Daoy (cell line): ENCODE results near the gene RFC2. TPM values are rescaled to one million over a fixed set of nuclear protein-coding genes. Genes with fewer than 3 reads are reported as not detected.
"Not testable (repeated sequence)": the region's sequence is repeated elsewhere in the genome, so short reads cannot be mapped to it uniquely, and the experiment has no call there.

Source experiments
- DNase-seq: peaks from one replicate; pipeline ENCODE4 v3.0.0-alpha.2; 2015; ENCODE audit warnings: low read depth
- total RNA-seq: library from RNA; depleted of rRNA; stranded (reverse); fragments of >200 nt; shearing (Covaris generic); gene quantifications from 2 replicates; pipeline ENCODE4 v1.2.3, GENCODE V29; 2014

RFC2 gene
- total RNA-seq, 1 experiment from 2014 or later, result 142 TPM

GRCh38 chr7:74282748-74283459 is 28.7 kb upstream of the RFC2 start:
- no peak for DNase-seq

- no peak for DNase-seq
Measured at GRCh38 chr7:74280985-74281384, 26.8 kb upstream of the RFC2 start.

DNA sequence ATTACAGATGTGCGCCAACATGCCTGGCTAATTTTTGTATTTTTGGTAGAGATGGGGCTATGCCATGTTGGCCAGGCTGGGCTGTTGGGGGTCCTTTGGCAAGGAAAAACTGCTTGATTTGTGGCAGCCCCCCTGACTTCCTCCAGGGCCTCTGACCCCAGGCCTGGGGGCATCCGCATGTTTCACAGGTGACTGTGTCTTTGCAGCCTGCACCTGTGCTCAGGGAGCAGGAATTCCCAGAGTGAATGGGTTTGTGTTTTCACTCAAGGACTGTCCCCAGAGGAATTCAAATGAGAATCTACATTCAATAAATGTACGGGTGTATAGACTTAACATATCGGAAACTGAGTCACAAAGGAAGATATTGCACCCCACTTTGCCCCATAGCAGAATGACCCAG is 23.4 kb upstream of the RFC2 start:
- no peak for DNase-seq

DNA sequence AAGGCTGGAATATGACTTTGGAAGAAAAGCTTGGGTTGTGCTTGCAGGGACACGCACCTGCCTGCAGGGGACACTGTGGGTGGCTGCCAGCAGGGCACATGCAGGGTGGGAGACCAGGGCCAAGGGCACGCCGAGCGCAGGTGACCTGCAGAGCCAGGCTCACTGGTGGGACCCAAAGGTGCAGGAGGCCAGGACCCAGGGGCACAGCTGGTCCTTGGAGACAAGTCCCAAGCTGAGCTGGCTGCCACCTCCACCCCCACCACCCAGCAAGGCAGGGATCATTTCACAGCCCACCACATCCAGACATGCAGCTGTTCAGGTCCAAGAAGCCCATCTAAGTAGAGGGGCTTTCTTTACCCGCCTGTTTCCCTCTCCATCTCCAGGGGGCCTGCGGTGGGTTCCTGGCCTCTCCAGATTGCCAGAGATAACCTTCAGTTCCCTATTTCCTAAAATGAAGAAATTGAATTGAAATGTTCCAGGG is 21.2 kb upstream of the RFC2 start:
- peak; percentile 62 for DNase-seq

DNA sequence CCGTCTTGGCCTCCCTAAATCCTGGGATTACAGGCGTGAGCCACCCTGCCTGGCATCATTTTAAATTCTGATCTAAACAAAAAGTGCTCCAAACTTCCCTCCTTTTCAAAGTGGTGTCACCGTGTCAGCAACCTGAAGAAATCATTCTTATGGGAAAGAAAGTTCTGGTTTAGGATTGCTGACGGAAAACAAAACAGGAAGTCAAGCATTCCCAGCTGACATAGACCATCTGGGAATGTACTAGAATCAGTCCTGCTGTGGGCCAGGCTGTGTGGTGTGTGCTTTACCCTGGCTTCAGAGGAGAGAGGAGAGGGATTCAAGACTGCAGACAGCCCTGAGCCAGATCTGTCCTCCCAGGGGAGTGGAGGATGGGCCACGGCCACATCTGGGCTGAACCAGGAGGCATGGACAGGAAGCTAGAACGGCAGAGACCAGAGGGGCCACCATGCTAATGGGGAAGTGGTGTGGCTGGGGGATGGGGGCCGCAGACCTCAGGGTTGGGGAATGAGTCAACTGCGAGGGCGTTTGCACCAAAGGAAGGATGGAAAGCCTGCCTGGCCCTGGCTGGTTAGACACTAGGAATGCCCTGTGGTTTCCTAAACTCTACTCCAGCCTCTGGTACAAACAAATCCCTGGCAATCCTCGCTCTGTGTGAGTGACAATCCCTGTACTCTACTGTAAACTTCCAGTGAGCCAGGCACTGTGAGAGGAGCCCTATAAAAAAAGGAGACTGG is 18.3 kb upstream of the RFC2 start:
- DNase-seq, result peak; percentile 99

DNA sequence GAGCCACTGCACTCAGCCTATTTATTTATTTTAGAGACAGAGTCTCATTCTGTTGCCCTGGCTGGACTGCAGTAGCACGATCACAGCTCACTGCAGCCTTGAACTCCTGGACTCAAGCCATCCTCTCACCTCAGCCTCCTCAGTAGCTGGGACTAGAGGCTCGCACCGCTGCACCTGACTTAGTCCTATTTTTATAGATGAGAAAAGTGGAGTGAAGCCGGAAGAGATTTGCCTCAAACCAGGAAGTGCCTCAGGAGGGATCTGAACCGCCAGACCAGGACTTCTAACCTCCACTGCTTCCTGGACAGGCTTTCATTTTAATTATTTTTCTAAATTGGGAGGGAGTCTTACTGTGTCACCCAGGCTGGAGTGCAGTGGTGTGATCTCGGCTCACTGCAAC is 17.5 kb upstream of the RFC2 start:
- peak; percentile 38 for DNase-seq

DNA sequence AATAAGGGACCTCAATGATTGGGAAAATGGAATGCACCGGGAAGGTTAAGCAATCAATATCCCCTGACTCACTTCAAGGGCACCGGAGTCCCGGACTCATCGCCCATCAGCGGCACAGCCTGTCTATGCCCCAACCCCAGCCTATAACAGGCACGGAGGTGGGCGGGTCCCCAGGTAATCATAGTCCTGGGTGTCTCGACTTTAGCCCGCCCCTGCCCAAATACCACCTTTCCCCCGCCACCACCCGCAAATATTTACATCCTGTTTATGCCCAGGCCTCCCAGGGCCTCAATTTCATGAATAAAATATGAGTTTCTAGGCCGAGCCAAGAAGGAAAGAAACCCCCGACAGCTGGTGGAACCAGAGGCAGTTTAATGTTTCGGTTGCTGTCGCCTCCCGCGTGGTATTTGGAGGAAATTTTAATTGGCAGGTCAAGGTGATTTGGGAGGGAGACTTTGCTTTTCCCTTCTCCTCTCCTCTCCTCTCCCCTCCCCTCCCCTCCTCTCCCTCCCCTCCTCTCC is 15.6 kb upstream of the RFC2 start:
- peak; percentile 80 for DNase-seq

- DNase-seq, result no peak
Measured at GRCh38 chr7:74267756-74268565, 13.8 kb upstream of the RFC2 start.

DNA sequence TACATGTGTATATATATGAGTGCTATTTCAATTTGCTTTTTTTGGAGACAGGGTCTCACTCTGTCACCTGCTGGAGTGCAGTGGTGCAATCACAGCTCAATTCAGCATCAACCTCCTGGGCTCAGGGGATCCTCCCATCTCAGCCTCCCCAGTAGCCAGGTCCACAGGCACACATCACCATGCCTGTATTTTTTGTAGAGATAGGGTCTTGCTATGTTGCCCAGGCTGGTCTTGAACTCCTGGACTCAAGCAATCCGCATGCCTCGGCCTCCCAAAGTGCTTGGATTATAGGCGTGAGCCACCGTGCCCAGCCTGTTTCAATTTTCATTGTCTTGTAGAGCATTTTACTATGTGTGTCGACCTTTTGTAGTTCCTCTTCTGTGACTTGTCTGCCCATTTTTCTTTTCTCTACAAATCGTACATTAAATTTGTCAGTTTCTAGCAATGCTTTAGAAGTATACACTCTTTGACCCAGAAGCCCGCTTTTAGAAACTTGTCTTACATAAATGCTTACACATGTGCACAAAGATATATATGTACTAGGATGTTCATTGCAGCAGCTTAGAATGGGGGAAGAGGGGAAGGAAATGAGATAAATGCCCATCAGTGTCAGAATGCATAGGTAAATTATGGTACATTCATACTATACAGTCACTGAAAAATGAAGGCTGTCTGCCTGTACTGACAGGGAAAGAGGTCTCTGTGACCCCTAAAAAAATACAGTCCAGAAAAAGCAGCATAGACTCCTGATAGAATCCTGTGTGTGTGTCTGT is 12.2 kb upstream of the RFC2 start:
- DNase-seq, result no peak

GRCh38 chr7:74263399-74264120 is 9.4 kb upstream of the RFC2 start:
- DNase-seq, result no peak

DNA sequence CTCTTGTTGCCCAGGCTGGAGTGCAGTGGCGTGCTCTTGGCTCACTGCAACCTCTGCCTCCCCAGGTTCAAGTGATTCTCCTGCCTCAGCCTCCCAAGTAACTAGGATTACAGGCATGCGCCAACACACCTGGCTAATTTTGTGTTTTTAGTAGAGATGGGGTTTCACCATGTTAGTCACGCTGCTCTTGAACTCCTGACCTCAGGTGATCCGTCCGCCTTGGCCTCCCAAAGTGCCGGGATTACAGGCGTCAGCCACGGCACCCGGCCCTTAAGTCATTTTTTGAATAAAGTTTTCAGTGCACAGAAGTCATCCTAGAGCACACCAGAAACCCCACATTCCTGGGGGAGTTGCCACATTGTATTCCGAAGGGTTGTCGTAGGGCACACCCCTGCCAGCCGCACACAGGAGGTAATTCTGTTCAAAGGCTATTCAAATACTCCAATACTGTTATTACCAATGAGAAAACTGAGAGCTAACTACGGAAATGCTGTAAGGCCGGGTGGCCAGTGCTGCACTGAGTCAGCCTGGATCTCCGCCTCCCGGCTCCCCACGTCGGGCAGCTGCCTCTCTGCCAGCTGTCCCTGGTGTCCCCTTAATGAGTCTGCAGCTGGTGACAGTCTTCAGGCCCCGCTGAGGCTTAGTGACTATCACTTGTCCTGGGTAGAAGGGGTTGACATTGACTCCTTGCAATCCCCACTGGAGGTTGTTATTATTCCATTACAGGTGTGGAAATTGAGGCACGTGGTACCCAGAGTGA is 8.6 kb upstream of the RFC2 start:
- peak; percentile 69 for DNase-seq

DNA sequence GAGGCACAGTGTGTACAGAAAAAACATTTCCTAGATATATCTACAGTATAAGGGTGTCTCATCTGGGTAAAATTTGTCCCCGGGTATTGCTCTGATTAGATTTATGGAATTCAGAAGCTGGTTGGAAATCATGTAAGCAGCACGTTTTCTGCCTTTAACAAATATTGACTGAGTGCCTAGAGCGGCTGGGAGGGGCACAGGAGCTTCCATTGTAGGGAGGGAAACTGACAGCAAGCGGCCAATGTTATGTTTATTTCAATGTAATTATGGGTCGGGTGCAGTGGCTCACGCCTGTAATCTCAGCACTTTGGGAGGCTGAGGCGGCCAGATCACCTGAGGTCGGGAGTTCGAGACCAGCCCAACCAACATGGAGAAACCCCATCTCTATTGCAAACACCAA is 4.4 kb upstream of the RFC2 start:
- DNase-seq, result no peak

- peak; percentile 80 for DNase-seq
Measured at GRCh38 chr7:74256491-74257408, 2.6 kb upstream of the RFC2 start.

DNA sequence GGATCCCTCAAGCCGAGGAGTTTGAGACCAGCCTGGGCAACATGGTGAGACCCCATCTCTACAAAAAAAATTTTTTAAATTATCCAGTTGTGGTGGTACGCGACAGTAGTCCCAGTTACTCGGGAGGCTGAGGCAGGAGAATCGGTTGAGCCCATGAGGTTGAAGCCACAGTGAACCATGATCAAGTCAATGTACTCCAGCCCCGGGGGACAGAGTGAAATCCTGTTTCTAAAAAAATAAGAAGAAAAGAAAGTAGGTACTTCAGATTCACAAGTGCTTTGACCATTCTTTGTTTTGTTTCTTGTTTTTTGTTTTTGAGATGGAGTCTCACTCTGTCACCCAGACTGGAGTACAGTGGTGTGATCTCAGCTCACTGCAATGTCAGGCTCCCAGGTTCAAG is 1.3 kb upstream of the RFC2 start:
- DNase-seq, result not testable (repeated sequence)

GRCh38 chr7:74254858-74255379 is 720 bp upstream of the RFC2 start:
- no peak for DNase-seq

DNA sequence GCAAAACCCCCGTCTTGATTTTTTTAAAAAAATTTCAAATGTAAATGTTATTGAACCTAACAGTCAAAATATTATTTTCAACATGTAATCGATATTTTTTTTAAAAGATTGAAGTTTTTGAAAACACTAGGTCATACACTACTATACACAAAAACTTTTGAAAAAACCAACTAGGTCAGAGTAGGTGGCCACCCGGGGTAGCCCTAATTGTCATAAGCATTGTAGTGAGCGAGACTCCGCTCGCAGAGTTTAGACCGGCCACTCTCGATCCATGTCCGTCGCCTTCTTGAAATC is 417 bp downstream of the RFC2 start:
- no peak for DNase-seq

GRCh38 chr7:74253331-74253730 is 868 bp downstream of the RFC2 start:
- no peak for DNase-seq

GRCh38 chr7:74252893-74253292 is 1.3 kb downstream of the RFC2 start:
- DNase-seq, result no peak

DNA sequence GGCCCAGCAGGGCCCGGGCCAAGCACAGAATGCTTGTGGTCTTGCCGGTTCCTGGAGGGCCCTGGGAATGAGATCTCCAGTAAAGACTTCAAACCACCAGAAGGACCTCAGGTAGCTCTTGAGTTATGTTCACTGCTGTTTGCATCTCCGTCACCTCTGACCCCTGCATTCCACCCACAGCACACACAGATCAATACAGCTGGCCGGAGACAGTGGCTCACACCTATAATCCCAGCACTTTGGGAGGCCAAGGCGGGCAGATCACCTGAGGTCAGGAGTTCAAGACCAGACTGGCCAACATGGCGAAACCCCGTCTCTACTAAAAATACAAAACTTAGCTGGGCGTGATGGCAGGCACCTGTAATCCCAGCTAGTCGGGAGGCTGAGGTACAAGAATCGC is 5.1 kb downstream of the RFC2 start:
- DNase-seq, result not testable (repeated sequence)
